SK-N-SH (cell line): ENCODE measurements around the gene ZNHIT2. TPM values are rescaled to one million over a fixed set of nuclear protein-coding genes. Genes with fewer than 3 reads are reported as not detected.

Experiments used
- CTCF ChIA-PET: fragments of 300-600, 350-600 bp; formaldehyde crosslinking; extraction: SDS; loops from one replicate; lab custom pipeline; 2021; lab: Yijun Ruan, JAX
- POLR2A ChIA-PET: fragments of 350-600 bp; sonication (Branson Sonifier 250); formaldehyde crosslinking; extraction: SDS; loops from one replicate; lab custom pipeline; 2020; ENCODE audit warnings: antibody characterized with exemption, inconsistent platforms; lab: Yijun Ruan, JAX
- DNase-seq: peaks from one replicate; pipeline ENCODE4 v3.0.0; 2012
- H2AFZ ChIP-seq: fragments of 200-600 bp; sonication (generic); 2 replicates; pipeline ENCODE4 v1.8.1; 2016; ENCODE audit warnings: antibody characterized with exemption, mild to moderate bottlenecking, low read depth
- H3F3A ChIP-seq: fragments of 200-600 bp; sonication (generic); replicated peaks from 2 replicates; pipeline ENCODE3; 2016; ENCODE audit warnings: antibody characterized with exemption, mild to moderate bottlenecking; ENCODE audit not compliant: insufficient read depth
- H3K27ac ChIP-seq, 2 experiments: fragments of 200-500 bp in 1 of 2; fragments of 200-600 bp in 1 of 2; sonication (Bioruptor generic) in 1 of 2; sonication (generic), shearing (Covaris generic) in 1 of 2; 2 replicates each; pipeline versions ENCODE4 v1.5.1 to v1.6.1; 2014 to 2016; ENCODE audit warnings: low read depth in 2 of 2, inconsistent platforms in 1 of 2, low read length in 1 of 2, mild to moderate bottlenecking in 1 of 2, mixed read lengths in 1 of 2
- H3K27me3 ChIP-seq: fragments of 200-600 bp; sonication (generic), shearing (Covaris generic); 2 replicates; pipeline ENCODE4 v1.6.1; 2016; ENCODE audit warnings: mixed run types; ENCODE audit not compliant: insufficient read depth
- H3K36me3 ChIP-seq, 2 experiments: fragments of 200-500 bp in 1 of 2; fragments of 200-600 bp in 1 of 2; sonication (Bioruptor generic) in 1 of 2; sonication (generic) in 1 of 2; replicated peaks in 1 of 2; 2 replicates each; pipeline versions ENCODE3 to v1.5.1; 2014 to 2016; ENCODE audit warnings: low read length in 1 of 2, mild to moderate bottlenecking in 1 of 2; ENCODE audit not compliant: insufficient read depth in 2 of 2, control insufficient read depth in 1 of 2
- H3K4me1 ChIP-seq, 2 experiments: fragments of 200-500 bp in 1 of 2; fragments of 200-600 bp in 1 of 2; sonication (Bioruptor generic) in 1 of 2; sonication (generic), shearing (Covaris generic) in 1 of 2; 2 replicates each; pipeline versions ENCODE4 v1.5.1 to v1.6.1; 2014 to 2016; ENCODE audit warnings: low read depth in 1 of 2, low read length in 1 of 2, mixed run types in 1 of 2; ENCODE audit not compliant: insufficient read depth in 2 of 2, control insufficient read depth in 1 of 2
- H3K4me2 ChIP-seq: fragments of 200-600 bp; sonication (generic), shearing (Covaris generic); 2 replicates; pipeline ENCODE4 v1.6.1; 2017; ENCODE audit warnings: mixed run types
- H3K4me3 ChIP-seq, 2 experiments: fragments of 200-500 bp in 1 of 2; fragments of 200-600 bp in 1 of 2; sonication (Bioruptor generic) in 1 of 2; sonication (generic), shearing (Covaris generic) in 1 of 2; 2 replicates each; pipeline versions ENCODE4 v1.5.1 to v1.8.1; 2014 to 2016; ENCODE audit warnings: low read depth in 2 of 2, inconsistent platforms in 1 of 2, low read length in 1 of 2, mild to moderate bottlenecking in 1 of 2, mixed read lengths in 1 of 2, moderate library complexity in 1 of 2
- H3K79me2 ChIP-seq: fragments of 200-600 bp; sonication (generic); 2 replicates; pipeline ENCODE4 v1.8.1; 2017; ENCODE audit warnings: mild to moderate bottlenecking; ENCODE audit not compliant: insufficient read depth
- H3K9ac ChIP-seq: fragments of 200-600 bp; sonication (generic); 2 replicates; pipeline ENCODE4 v1.6.1; 2017; ENCODE audit warnings: mixed run types
- H3K9me2 ChIP-seq: fragments of 200-600 bp; sonication (generic); 2 replicates; pipeline ENCODE4 v1.6.1; 2017; ENCODE audit warnings: mixed run types
- H3K9me3 ChIP-seq: fragments of 200-600 bp; sonication (generic); 2 replicates; pipeline ENCODE4 v1.6.1; 2017; ENCODE audit warnings: mixed run types, mild to moderate bottlenecking, moderate library complexity
- H4K20me1 ChIP-seq: fragments of 200-600 bp; sonication (generic); 2 replicates; pipeline ENCODE4 v1.6.1; 2017; ENCODE audit warnings: mild to moderate bottlenecking, mixed run types; ENCODE audit not compliant: insufficient read depth
- CHD2 ChIP-seq: fragments of 150-350 bp; IDR thresholded peaks from 2 replicates; pipeline ENCODE4 v1.6.1; 2018; ENCODE audit warnings: low read length; ENCODE audit not compliant: partially characterized antibody
- EP300 ChIP-seq, 2 experiments: IDR thresholded peaks; 2 replicates each; pipeline versions ENCODE4 v1.4.0 to v1.6.1; 2012; ENCODE audit warnings: borderline replicate concordance in 1 of 2, low read depth in 1 of 2, low read length in 1 of 2
- EZH2phosphoT487 ChIP-seq: fragments of 200-600 bp; sonication (generic); IDR thresholded peaks from 2 replicates; pipeline ENCODE4 v1.6.1; 2017; ENCODE audit warnings: low read depth, mixed run types, mild to moderate bottlenecking, antibody characterized with exemption, moderate library complexity, borderline replicate concordance
- GABPA ChIP-seq: IDR thresholded peaks from 2 replicates; pipeline ENCODE4 v1.4.0; 2012; ENCODE audit warnings: low read depth, mild to moderate bottlenecking
- MXI1 ChIP-seq: IDR thresholded peaks from 2 replicates; pipeline ENCODE4 v1.6.1; 2012; ENCODE audit warnings: mild to moderate bottlenecking, low read depth, low read length, improper control_type of control experiment
- RAD21 ChIP-seq: IDR thresholded peaks from 2 replicates; pipeline ENCODE4 v1.6.1; 2012; ENCODE audit warnings: mild to moderate bottlenecking, low read length
- SIN3A ChIP-seq: IDR thresholded peaks from 2 replicates; pipeline ENCODE4 v1.6.1; 2012; ENCODE audit warnings: low read depth, mild to moderate bottlenecking, low read length, moderate library complexity, borderline replicate concordance
- SMC3 ChIP-seq: IDR thresholded peaks from 2 replicates; pipeline ENCODE4 v1.6.1; 2012; ENCODE audit warnings: low read depth, low read length, improper control_type of control experiment
- TAF1 ChIP-seq: IDR thresholded peaks from 2 replicates; pipeline ENCODE4 v1.6.1; 2012; ENCODE audit warnings: low read depth, mild to moderate bottlenecking, low read length, moderate library complexity, borderline replicate concordance
- WGBS: methylation state at CpG from one replicate; pipeline ENCODE4 v1.1.6; 2017; ENCODE audit warnings: low lambda C conversion rate; 5-methylcytosine and 5-hydroxymethylcytosine counted together
- polyA plus RNA-seq, 3 experiments: library from polyadenylated mRNA; depleted of rRNA; stranded (reverse); fragments of >200 nt; gene quantifications; 2 replicates each; pipeline ENCODE4 v1.2.3, GENCODE V29; 2012
- TF ChIP-seq, protein P1 (sequence below): IDR thresholded peaks from 2 replicates; pipeline ENCODE4 v1.4.0; 2012; ENCODE audit warnings: low read depth, borderline replicate concordance
- TF ChIP-seq, protein P2 (sequence below): fragments of 200-600 bp; sonication (generic); IDR thresholded peaks from 2 replicates; pipeline ENCODE4 v1.6.1; 2017; ENCODE audit warnings: antibody characterized with exemption, mild to moderate bottlenecking, moderate library complexity

Gene ZNHIT2
- polyA plus RNA-seq, 1 of the 3 experiments (the other 2 are of a cell fraction), result 5.6 TPM

DNA sequence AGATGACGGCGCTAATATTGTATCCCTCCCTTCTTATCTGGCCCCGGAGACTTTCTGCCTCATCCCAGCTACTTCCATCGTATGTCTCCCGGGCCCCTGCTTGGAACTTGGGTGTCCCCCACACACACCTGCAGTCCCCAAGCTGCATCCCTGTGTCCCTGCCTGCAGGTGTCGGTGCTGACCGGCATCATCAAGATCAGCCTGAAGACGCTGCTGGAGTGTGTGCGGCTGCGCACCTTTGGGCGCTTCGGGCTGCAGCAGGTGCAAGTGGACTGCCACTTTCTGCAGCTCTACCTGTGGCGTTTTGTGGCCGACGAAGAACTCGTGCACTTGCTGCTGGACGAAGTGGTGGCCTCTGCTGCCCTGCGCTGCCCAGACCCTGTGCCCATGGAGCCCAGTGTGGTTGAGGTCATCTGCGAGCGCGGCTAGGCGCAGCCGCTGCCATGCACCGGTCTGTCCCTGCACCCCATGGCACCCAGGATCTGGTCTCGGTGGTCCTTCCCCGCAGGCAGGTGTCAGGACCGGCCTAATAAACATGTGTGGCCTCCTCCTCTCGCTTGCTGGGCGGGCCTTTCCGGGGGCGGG is 6.2 kb downstream of the ZNHIT2 start:
- H3K4me2 ChIP-seq, result peak overlapping the region; percentile 93; the same call in 1 of the 2 replicates
- ChIA-PET CTCF (interaction anchor here (0.6 to 6.1 kb wide), 29 partner anchors 10 to 322 kb away, joined by 3 to 150 read pairs (median 3); partner anchors contain the start of genes ARL2, CAPN1, FAU and MRPL49), POLR2A (interaction anchor here (0.6 to 4.1 kb wide), 12 partner anchors 8 to 230 kb away, joined by 3 to 27 read pairs (median 6); partner anchors contain the start of genes FAU, MRPL49 and VPS51)
- peaks cover 13% of the 10 kb centered on the region for H3F3A ChIP-seq
- H3K79me2 ChIP-seq, result peaks cover 12% of the 10 kb centered on the region
- 84% methylated on average over 18 of the region's 31 CpGs for WGBS
- no peak overlapping the region for H3K9ac ChIP-seq
- H3K9me2 ChIP-seq, result no peaks in the 10 kb centered on the region
- H3K36me3 ChIP-seq, result peaks cover 6 to 31% of the 10 kb centered on the region in 2 experiments
- peak overlapping the region in 1 of 2 experiments; percentile 8; a peak in 1 of 4 replicates for H3K27ac ChIP-seq
- TF ChIP-seq MXI1 (peak; percentile 80; the same call in 1 of the 2 replicates), SIN3A (no peak), SMC3 (no peak), EZH2phosphoT487 (no peak), TAF1 (no peak), EP300 (IDR thresholded peaks at IDR 0.05; ENCODE audit: borderline replicate concordance in 1 of 2, low read depth in 1 of 2, low read length in 1 of 2) (no peak)
- TF ChIP-seq, protein P1, sequence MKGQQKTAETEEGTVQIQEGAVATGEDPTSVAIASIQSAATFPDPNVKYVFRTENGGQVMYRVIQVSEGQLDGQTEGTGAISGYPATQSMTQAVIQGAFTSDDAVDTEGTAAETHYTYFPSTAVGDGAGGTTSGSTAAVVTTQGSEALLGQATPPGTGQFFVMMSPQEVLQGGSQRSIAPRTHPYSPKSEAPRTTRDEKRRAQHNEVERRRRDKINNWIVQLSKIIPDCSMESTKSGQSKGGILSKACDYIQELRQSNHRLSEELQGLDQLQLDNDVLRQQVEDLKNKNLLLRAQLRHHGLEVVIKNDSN, result no peak
- no peak overlapping the region for H3K4me3 ChIP-seq
- no peaks in the 10 kb centered on the region for H3K9me3 ChIP-seq
- DNase-seq, result no peak
- peaks cover 9 to 46% of the 10 kb centered on the region in 2 experiments; a peak in 3 of 4 replicates for H3K4me1 ChIP-seq
- no peaks in the 10 kb centered on the region for H3K27me3 ChIP-seq
- H4K20me1 ChIP-seq, result peaks cover 6% of the 10 kb centered on the region; the same call in 1 of the 2 replicates
- H2AFZ ChIP-seq, result no peak overlapping the region

DNA sequence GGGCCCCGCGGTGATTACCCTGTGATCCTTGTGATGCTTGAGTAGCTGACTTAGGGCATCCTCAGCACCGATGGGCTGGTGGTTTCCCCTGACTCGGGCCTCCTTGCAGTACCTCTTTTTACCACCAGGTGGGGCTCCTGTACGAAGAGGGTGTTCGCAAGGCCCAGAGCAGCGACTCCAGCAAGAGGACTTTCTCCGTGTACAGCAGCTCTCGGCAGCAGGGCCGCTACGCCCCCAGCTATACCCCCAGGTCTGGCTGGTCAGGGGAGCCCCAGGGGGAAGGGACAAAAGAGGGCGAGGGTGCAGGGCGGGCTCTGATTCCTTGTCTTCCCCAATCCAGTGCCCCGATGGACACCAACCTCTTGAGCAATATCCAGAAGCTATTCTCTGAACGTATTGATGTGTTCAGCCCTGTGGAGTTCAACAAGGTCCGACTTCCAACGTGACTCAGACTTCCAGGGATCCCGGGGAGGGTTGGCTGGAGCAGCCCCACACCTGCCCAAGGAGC is 7.1 kb downstream of the ZNHIT2 start:
- Histone ChIP-seq H3K27me3 (no peaks in the 10 kb centered on the region), H3K9me2 (no peaks in the 10 kb centered on the region), H3K79me2 (peaks cover 12% of the 10 kb centered on the region; the same call in 1 of the 2 replicates), H3K9me3 (no peaks in the 10 kb centered on the region), H3K4me2 (no peak overlapping the region), H2AFZ (no peak overlapping the region), H3K4me3 (no peak overlapping the region; a peak in 2 of 4 replicates), H3K4me1 (peaks cover 9 to 37% of the 10 kb centered on the region in 2 experiments; a peak in 3 of 4 replicates), H3K9ac (no peak overlapping the region), H3K27ac (peak overlapping the region in 1 of 2 experiments; percentile 39; a peak in 3 of 4 replicates), H3F3A (peaks cover 13% of the 10 kb centered on the region), H4K20me1 (peaks cover 6% of the 10 kb centered on the region; the same call in 1 of the 2 replicates), H3K36me3 (peaks cover 0 to 26% of the 10 kb centered on the region in 2 experiments)
- ChIA-PET POLR2A (interaction anchor here (0.7 to 4.1 kb wide), 5 partner anchors 8 to 70 kb away, joined by 3 to 27 read pairs (median 8); partner anchors contain the start of genes FAU, MRPL49, SAC3D1 and VPS51), CTCF (interaction anchor here (0.6 to 6.1 kb wide), 29 partner anchors 8 to 860 kb away, joined by 3 to 150 read pairs (median 4); partner anchors contain the start of genes ARL2, CAPN1, CDCA5 and FAU)
- TF ChIP-seq SMC3 (peak; percentile 61), GABPA (no peak), RAD21 (peak; percentile 56), CHD2 (peak; percentile 34)
- TF ChIP-seq, protein P2, sequence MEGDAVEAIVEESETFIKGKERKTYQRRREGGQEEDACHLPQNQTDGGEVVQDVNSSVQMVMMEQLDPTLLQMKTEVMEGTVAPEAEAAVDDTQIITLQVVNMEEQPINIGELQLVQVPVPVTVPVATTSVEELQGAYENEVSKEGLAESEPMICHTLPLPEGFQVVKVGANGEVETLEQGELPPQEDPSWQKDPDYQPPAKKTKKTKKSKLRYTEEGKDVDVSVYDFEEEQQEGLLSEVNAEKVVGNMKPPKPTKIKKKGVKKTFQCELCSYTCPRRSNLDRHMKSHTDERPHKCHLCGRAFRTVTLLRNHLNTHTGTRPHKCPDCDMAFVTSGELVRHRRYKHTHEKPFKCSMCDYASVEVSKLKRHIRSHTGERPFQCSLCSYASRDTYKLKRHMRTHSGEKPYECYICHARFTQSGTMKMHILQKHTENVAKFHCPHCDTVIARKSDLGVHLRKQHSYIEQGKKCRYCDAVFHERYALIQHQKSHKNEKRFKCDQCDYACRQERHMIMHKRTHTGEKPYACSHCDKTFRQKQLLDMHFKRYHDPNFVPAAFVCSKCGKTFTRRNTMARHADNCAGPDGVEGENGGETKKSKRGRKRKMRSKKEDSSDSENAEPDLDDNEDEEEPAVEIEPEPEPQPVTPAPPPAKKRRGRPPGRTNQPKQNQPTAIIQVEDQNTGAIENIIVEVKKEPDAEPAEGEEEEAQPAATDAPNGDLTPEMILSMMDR, result peak; percentile 89
- WGBS, result 3% methylated on average over 14 of the region's 18 CpGs
- peak; percentile 91 for DNase-seq
